GM13976 (cell line): ENCODE results near the gene THSD4.

Experiments used
- DNase-seq: peaks from one replicate; pipeline ENCODE4 v3.0.0; 2012; ENCODE audit warnings: low spot score
- CTCF ChIP-seq: IDR thresholded peaks from 2 replicates; pipeline ENCODE4 v1.5.1; 2012; ENCODE audit warnings: borderline replicate concordance, mild to moderate bottlenecking; ENCODE audit not compliant: insufficient read depth; ENCODE audit errors: extremely low read depth, missing control alignments, control extremely low read depth
- in situ Hi-C: fragments of 300-500 bp; cut with MboI; formaldehyde crosslinking; loops from one replicate; pipeline ENCODE4 v1.12.0; 2022; ENCODE audit warnings: low sequenced_read_pairs, mixed read lengths, inconsistent platforms; ENCODE audit not compliant: unreplicated experiment

The THSD4 gene

GRCh38 chr15:71494563-71495397, 379.5 kb downstream of the THSD4 start:
- no peak for TF ChIP-seq CTCF
- no peak for DNase-seq
- in situ Hi-C loops: no loop called here

- no peak for DNase-seq
- in situ Hi-C loops: no loop called here
- no peak for TF ChIP-seq CTCF
These were observed 380.1 kb downstream of the THSD4 start for GRCh38 chr15:71495398-71495780.

- no peak for DNase-seq
- in situ Hi-C loops: no loop called here
These were observed 381.2 kb downstream of the THSD4 start for GRCh38 chr15:71496336-71496955.

GRCh38 chr15:71501344-71502076, 386.2 kb downstream of the THSD4 start:
- no peak for TF ChIP-seq CTCF
- in situ Hi-C loops: no loop called here
- no peak for DNase-seq

More at GRCh38 chr15:71496336-71496955, 381.2 kb downstream of the THSD4 start:
- TF ChIP-seq CTCF: no peak

- in situ Hi-C loops: no loop called here
These were observed 386.8 kb downstream of the THSD4 start for GRCh38 chr15:71502077-71502432.

GRCh38 chr15:71505962-71506361, 390.7 kb downstream of the THSD4 start:
- in situ Hi-C loops: no loop called here
- no peak for DNase-seq
- no peak for TF ChIP-seq CTCF

More at GRCh38 chr15:71502077-71502432, 386.8 kb downstream of the THSD4 start:
- TF ChIP-seq CTCF: no peak
- DNase-seq: no peak
